H1 (cell line): ENCODE data around the gene MYL11. TPM values are rescaled to one million over a fixed set of nuclear protein-coding genes. Genes with fewer than 3 reads are reported as not detected.

Experiments used
- CTCF ChIA-PET: fragments of 300-600 bp; sonication (Branson Sonifier 250); formaldehyde crosslinking; loops from one replicate; lab custom pipeline; 2021; ENCODE audit not compliant: partially characterized antibody; lab: Charles Lee
- POLR2A ChIA-PET: fragments of 300-600 bp; sonication (Branson Sonifier 250); formaldehyde crosslinking; loops from one replicate; lab custom pipeline; 2021; ENCODE audit warnings: inconsistent platforms; ENCODE audit not compliant: partially characterized antibody; lab: Charles Lee
- DNase-seq, 2 experiments: peaks; one replicate each; pipeline versions ENCODE4 v3.0.0 to v3.0.0-alpha.2; 2010 to 2022; ENCODE audit warnings: low spot score in 2 of 2, low read depth in 1 of 2, mixed read lengths in 1 of 2
- FAIRE-seq: peaks from 2 replicates; lab custom pipeline; 2011; peaks lifted over from hg19 to GRCh38; lab: Jason Lieb, UNC
- H2AFZ ChIP-seq: 2 replicates; pipeline ENCODE4 v1.8.1; 2012; ENCODE audit warnings: low read length, inconsistent platforms
- H2AK5ac ChIP-seq: 2 replicates; pipeline ENCODE4 v1.6.1; 2013; ENCODE audit warnings: low read depth, low read length
- H2BK120ac ChIP-seq: replicated peaks from 2 replicates; pipeline ENCODE3; 2013; ENCODE audit warnings: low read depth, low read length, inconsistent platforms
- H2BK12ac ChIP-seq: 2 replicates; pipeline ENCODE4 v1.6.1; 2013; ENCODE audit warnings: low read depth, low read length
- H2BK15ac ChIP-seq: 2 replicates; pipeline ENCODE4 v1.6.1; 2013; ENCODE audit warnings: low read length
- H2BK20ac ChIP-seq: 2 replicates; pipeline ENCODE4 v1.6.1; 2013; ENCODE audit warnings: low read length
- H2BK5ac ChIP-seq: 2 replicates; pipeline ENCODE4 v1.6.1; 2013; ENCODE audit warnings: low read depth, low read length
- H3K14ac ChIP-seq: 2 replicates; pipeline ENCODE4 v1.6.1; 2013; ENCODE audit warnings: inconsistent platforms; ENCODE audit not compliant: insufficient read length
- H3K18ac ChIP-seq: 2 replicates; pipeline ENCODE4 v1.6.1; 2013; ENCODE audit warnings: low read length; ENCODE audit errors: extremely low read depth
- H3K23ac ChIP-seq: 2 replicates; pipeline ENCODE4 v1.6.1; 2013; ENCODE audit warnings: inconsistent platforms; ENCODE audit not compliant: insufficient read length
- H3K23me2 ChIP-seq: 2 replicates; pipeline ENCODE4 v1.6.1; 2013; ENCODE audit warnings: low read depth, low read length
- H3K27ac ChIP-seq: 2 replicates; pipeline ENCODE4 v1.6.1; 2011; ENCODE audit warnings: low read depth, low read length, inconsistent platforms
- H3K27me3 ChIP-seq, 4 experiments: replicated peaks in 1 of 4; 1 replicate in 1 of 4; 2 replicates in 3 of 4; pipeline versions ENCODE4 v1.6.1 to v1.8.1; 2011 to 2013; ENCODE audit warnings: low read length in 3 of 4, mild to moderate bottlenecking in 3 of 4, inconsistent platforms in 2 of 4, mixed read lengths in 2 of 4, moderate library complexity in 1 of 4; ENCODE audit not compliant: control insufficient read depth in 3 of 4, insufficient read depth in 3 of 4; ENCODE audit errors: extremely low read depth in 1 of 4
- H3K36me3 ChIP-seq, 4 experiments: 2 replicates each; pipeline versions ENCODE4 v1.6.1 to v1.8.1; 2011 to 2013; ENCODE audit warnings: mild to moderate bottlenecking in 4 of 4, low read length in 3 of 4, moderate library complexity in 2 of 4, control low read depth in 1 of 4, inconsistent platforms in 1 of 4; ENCODE audit not compliant: insufficient read depth in 4 of 4, control insufficient read depth in 2 of 4
- H3K4ac ChIP-seq: replicated peaks from 2 replicates; pipeline ENCODE3; 2013; ENCODE audit warnings: low read length, low read depth, mixed read lengths, inconsistent platforms; ENCODE audit not compliant: insufficient read length
- H3K4me1 ChIP-seq, 4 experiments: replicated peaks in 1 of 4; 1 replicate in 1 of 4; 2 replicates in 3 of 4; pipeline versions ENCODE4 v1.6.1 to v1.8.1; 2011 to 2013; ENCODE audit warnings: low read length in 3 of 4, inconsistent platforms in 2 of 4, mixed read lengths in 1 of 4; ENCODE audit not compliant: insufficient read depth in 4 of 4, control insufficient read depth in 3 of 4
- H3K4me2 ChIP-seq, 2 experiments: 2 replicates each; pipeline versions ENCODE4 v1.6.1 to v1.8.1; 2011 to 2013; ENCODE audit warnings: low read depth in 2 of 2, low read length in 2 of 2, control low read depth in 1 of 2, inconsistent platforms in 1 of 2, mild to moderate bottlenecking in 1 of 2; ENCODE audit not compliant: insufficient read depth in 1 of 2
- H3K4me3 ChIP-seq, 4 experiments: fragments of 200-600, 300-600 bp in 1 of 4; sonication (generic), shearing (Covaris generic), sonication (Bioruptor Twin) in 1 of 4; 2 replicates each; pipeline versions ENCODE4 v1.5.1 to v1.8.1; 2011 to 2016; ENCODE audit warnings: low read length in 4 of 4, low read depth in 3 of 4, control low read depth in 2 of 4, inconsistent platforms in 2 of 4, mild to moderate bottlenecking in 2 of 4, mixed read lengths in 1 of 4, moderate library complexity in 1 of 4; ENCODE audit not compliant: insufficient read depth in 2 of 4; ENCODE audit errors: extremely low read depth in 1 of 4
- H3K56ac ChIP-seq: replicated peaks from 2 replicates; pipeline ENCODE3; 2013; ENCODE audit warnings: low read depth, mild to moderate bottlenecking, mixed read lengths, low read length, inconsistent platforms; ENCODE audit not compliant: insufficient read length
- H3K79me1 ChIP-seq: 2 replicates; pipeline ENCODE4 v1.6.1; 2013; ENCODE audit warnings: low read depth, low read length, control low read depth
- H3K79me2 ChIP-seq, 2 experiments: 2 replicates each; pipeline versions ENCODE4 v1.6.1 to v1.8.1; 2012 to 2013; ENCODE audit warnings: low read length in 2 of 2, mild to moderate bottlenecking in 2 of 2, inconsistent platforms in 1 of 2; ENCODE audit not compliant: insufficient read depth in 2 of 2, control insufficient read depth in 1 of 2
- H3K9ac ChIP-seq, 4 experiments: replicated peaks in 1 of 4; 1 replicate in 1 of 4; 2 replicates in 3 of 4; pipeline versions ENCODE4 v1.6.1 to v1.8.1; 2011 to 2013; ENCODE audit warnings: low read depth in 3 of 4, low read length in 3 of 4, control low read depth in 2 of 4, mild to moderate bottlenecking in 2 of 4, moderate library complexity in 2 of 4, inconsistent platforms in 1 of 4; ENCODE audit errors: extremely low read depth in 1 of 4
- H3K9me3 ChIP-seq, 2 experiments: 2 replicates each; pipeline versions ENCODE4 v1.6.1 to v1.8.1; 2012 to 2013; ENCODE audit warnings: mild to moderate bottlenecking in 2 of 2, moderate library complexity in 2 of 2, control low read depth in 1 of 2, inconsistent platforms in 1 of 2, low read depth in 1 of 2, low read length in 1 of 2, mixed read lengths in 1 of 2; ENCODE audit not compliant: insufficient read depth in 2 of 2
- H4K20me1 ChIP-seq, 2 experiments: replicated peaks in 1 of 2; 2 replicates each; pipeline versions ENCODE3 to v1.8.1; 2011 to 2013; ENCODE audit warnings: inconsistent platforms in 2 of 2, low read length in 2 of 2, mild to moderate bottlenecking in 1 of 2; ENCODE audit not compliant: insufficient read depth in 2 of 2, control insufficient read depth in 1 of 2
- H4K5ac ChIP-seq: 2 replicates; pipeline ENCODE4 v1.6.1; 2013; ENCODE audit warnings: low read length, low read depth, mixed read lengths, inconsistent platforms; ENCODE audit not compliant: insufficient read length
- H4K8ac ChIP-seq: 2 replicates; pipeline ENCODE4 v1.8.0; 2013; ENCODE audit warnings: mild to moderate bottlenecking, moderate library complexity, low read length, inconsistent platforms; ENCODE audit not compliant: insufficient read depth; ENCODE audit errors: extremely low read depth
- H4K91ac ChIP-seq: replicated peaks from 2 replicates; pipeline ENCODE3; 2013; ENCODE audit warnings: low read length, mixed read lengths, inconsistent platforms; ENCODE audit not compliant: insufficient read length
- BRCA1 ChIP-seq: IDR thresholded peaks from 2 replicates; pipeline ENCODE4 v1.6.1; 2012; ENCODE audit warnings: low read depth, low read length, improper control_type of control experiment
- CHD1 ChIP-seq: IDR thresholded peaks from 2 replicates; pipeline ENCODE4 v1.6.1; 2012; ENCODE audit warnings: low read depth, low read length, improper control_type of control experiment
- HDAC6 ChIP-seq: IDR thresholded peaks from one replicate; pipeline ENCODE4 v1.7.1; 2012; ENCODE audit warnings: low read depth, mild to moderate bottlenecking, inconsistent platforms, low read length, moderate library complexity
- KDM1A ChIP-seq: fragments of 200-600, 300-600 bp; sonication (generic); IDR thresholded peaks from 2 replicates; pipeline ENCODE4 v1.7.1; 2016; ENCODE audit warnings: mild to moderate bottlenecking, low read length, borderline replicate concordance
- MAFK ChIP-seq: IDR thresholded peaks from 2 replicates; pipeline ENCODE4 v1.6.1; 2012; ENCODE audit warnings: low read depth, mild to moderate bottlenecking, improper control_type of control experiment, low read length
- SP1 ChIP-seq: IDR thresholded peaks from 2 replicates; pipeline ENCODE4 v1.6.1; 2011; ENCODE audit warnings: low read depth, low read length
- SUZ12 ChIP-seq: fragments of 200-600 bp; sonication (generic); IDR thresholded peaks from 2 replicates; pipeline ENCODE4 v1.6.1; 2012; ENCODE audit warnings: mild to moderate bottlenecking, inconsistent platforms, low read length, moderate library complexity, mixed read lengths
- TCF12 ChIP-seq: IDR thresholded peaks from 2 replicates; pipeline ENCODE4 v1.6.1; 2011; ENCODE audit warnings: low read depth, mild to moderate bottlenecking, low read length
- TEAD4 ChIP-seq: IDR thresholded peaks from 2 replicates; pipeline ENCODE4 v1.6.1; 2012; ENCODE audit warnings: low read depth, low read length, inconsistent platforms, mixed read lengths
- ZNF274 ChIP-seq: IDR thresholded peaks from 2 replicates; pipeline ENCODE4 v1.7.0; 2012; ENCODE audit warnings: low read length, borderline replicate concordance; ENCODE audit errors: extremely low read depth
- WGBS, 2 experiments: shearing (Covaris generic) in 1 of 2; methylation state at CpG; one replicate each; pipeline versions ENCODE4 v1.1.6 to v1.1.7; 2013 to 2015; ENCODE audit warnings: low lambda C conversion rate in 2 of 2, mixed read lengths in 2 of 2, inconsistent platforms in 1 of 2, low coverage in 1 of 2, missing lambda C conversion rate in 1 of 2; ENCODE audit not compliant: insufficient replicate concordance in 2 of 2, insufficient coverage in 1 of 2, insufficient read length in 1 of 2; ENCODE audit errors: extremely low coverage in 1 of 2, missing lambda C conversion rate in 1 of 2; 5-methylcytosine and 5-hydroxymethylcytosine counted together
- polyA plus RNA-seq, 7 experiments: library from polyadenylated mRNA; depleted of rRNA in 3 of 7; stranded (reverse) in 5 of 7; unstranded in 2 of 7; fragments of >200 nt in 5 of 7; fragments of 200-250 nt in 2 of 7; gene quantifications; 1 replicate in 5 of 7; 2 replicates in 1 of 7; 4 replicates in 1 of 7; pipeline versions ENCODE4 v1.2.1 to v1.2.3, GENCODE V29; 2011 to 2013; ENCODE audit warnings: missing spikeins in 2 of 7, mixed read lengths in 2 of 7
- total RNA-seq: library from RNA; stranded (reverse); fragmentation: NEBNext Ultra II Directional; extraction: Animal tissue kit (Norgen Biotek cat#: 25700); gene quantifications from 2 replicates; pipeline ENCODE4 v1.2.1, GENCODE V29; 2021
- TF ChIP-seq, protein P1 (sequence below), 3 experiments: IDR thresholded peaks; 1 replicate in 2 of 3; 2 replicates in 1 of 3; pipeline versions ENCODE4 v1.5.1 to v1.6.1; 2011; ENCODE audit warnings: low read length in 3 of 3, mild to moderate bottlenecking in 3 of 3, inconsistent platforms in 2 of 3, low read depth in 1 of 3, moderate library complexity in 1 of 3; ENCODE audit not compliant: insufficient read depth in 1 of 3; ENCODE audit errors: control extremely low read depth in 1 of 3

The MYL11 gene
- total and polyA plus RNA-seq, 2 of the 8 experiments (the other 6 are each of a cell fraction or from before 2014, with no cell fraction given), result 1.2 to 1.4 TPM

DNA sequence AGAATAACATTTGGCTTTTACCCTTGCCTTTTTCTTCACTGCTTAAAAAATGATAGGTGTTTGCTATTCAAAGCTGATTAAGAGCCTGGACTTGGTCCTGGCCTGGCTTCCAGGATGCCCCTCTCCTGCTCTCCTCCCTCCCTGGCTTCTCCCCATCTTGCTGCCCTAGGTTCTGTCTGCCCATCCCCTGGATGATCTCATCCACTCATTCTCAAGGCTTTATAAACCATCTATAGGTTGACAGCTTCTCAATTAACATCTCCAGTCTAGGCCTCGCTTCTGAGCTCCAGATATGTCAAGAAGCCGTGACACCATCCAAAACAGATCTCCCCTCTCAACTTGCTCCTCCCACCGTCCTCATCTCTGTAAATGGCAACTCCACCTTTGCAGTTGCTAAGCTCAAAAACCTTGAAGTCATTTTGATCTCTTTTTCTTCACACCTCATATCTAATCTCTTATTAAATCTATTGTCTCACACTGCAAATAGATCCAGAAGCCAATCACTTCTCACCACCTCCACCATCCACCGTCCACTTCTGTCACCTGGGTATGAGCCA is 41.5 kb downstream of the MYL11 start:
- H3K79me1 ChIP-seq, result peaks cover 9% of the 10 kb centered on the region; the same call in 1 of the 2 replicates
- no peak overlapping the region for H3K18ac ChIP-seq
- no peak overlapping the region for H3K4me3 ChIP-seq
- no peak overlapping the region for H2BK15ac ChIP-seq
- 91% methylated on average over 4 of the region's 4 CpGs; no CpG with 5 or more reads in 1 of the 2 experiments for WGBS, 2 experiments
- peaks cover 3 to 6% (median 5%) of the 10 kb centered on the region in 4 experiments; a peak in 6 of 7 replicates for H3K4me1 ChIP-seq
- H2BK12ac ChIP-seq, result no peak overlapping the region
- no peak overlapping the region for H4K8ac ChIP-seq
- no peak overlapping the region for H3K14ac ChIP-seq
- no peak overlapping the region for H2BK5ac ChIP-seq
- H2BK120ac ChIP-seq, result no peak overlapping the region
- no peak overlapping the region for H2BK20ac ChIP-seq
- ChIA-PET POLR2A (interaction anchor here (1.2 to 4.0 kb wide), 3 partner anchors 9 to 28 kb away, joined by 3 to 34 read pairs (median 4); partner anchors contain the start of genes ZNF48 and ZNF771), CTCF (interaction anchor here (0.6 to 3.3 kb wide), 5 partner anchors 9 to 227 kb away, joined by 3 to 13 read pairs (median 3); partner anchors contain the start of genes TBC1D10B and ZNF771)
- no peak overlapping the region for H3K56ac ChIP-seq
- no peak overlapping the region for H3K4me2 ChIP-seq
- H3K27me3 ChIP-seq, result no peaks in the 10 kb centered on the region
- H4K91ac ChIP-seq, result no peak overlapping the region
- no peak for TF ChIP-seq BRCA1
- TF ChIP-seq, protein P1, sequence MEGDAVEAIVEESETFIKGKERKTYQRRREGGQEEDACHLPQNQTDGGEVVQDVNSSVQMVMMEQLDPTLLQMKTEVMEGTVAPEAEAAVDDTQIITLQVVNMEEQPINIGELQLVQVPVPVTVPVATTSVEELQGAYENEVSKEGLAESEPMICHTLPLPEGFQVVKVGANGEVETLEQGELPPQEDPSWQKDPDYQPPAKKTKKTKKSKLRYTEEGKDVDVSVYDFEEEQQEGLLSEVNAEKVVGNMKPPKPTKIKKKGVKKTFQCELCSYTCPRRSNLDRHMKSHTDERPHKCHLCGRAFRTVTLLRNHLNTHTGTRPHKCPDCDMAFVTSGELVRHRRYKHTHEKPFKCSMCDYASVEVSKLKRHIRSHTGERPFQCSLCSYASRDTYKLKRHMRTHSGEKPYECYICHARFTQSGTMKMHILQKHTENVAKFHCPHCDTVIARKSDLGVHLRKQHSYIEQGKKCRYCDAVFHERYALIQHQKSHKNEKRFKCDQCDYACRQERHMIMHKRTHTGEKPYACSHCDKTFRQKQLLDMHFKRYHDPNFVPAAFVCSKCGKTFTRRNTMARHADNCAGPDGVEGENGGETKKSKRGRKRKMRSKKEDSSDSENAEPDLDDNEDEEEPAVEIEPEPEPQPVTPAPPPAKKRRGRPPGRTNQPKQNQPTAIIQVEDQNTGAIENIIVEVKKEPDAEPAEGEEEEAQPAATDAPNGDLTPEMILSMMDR (IDR thresholded peaks at IDR 0.05; ENCODE audit: control extremely low read depth in 1 of 3, insufficient read depth in 1 of 3, low read depth in 1 of 3, low read length in 3 of 3), result no peak
- TF ChIP-seq ZNF274, result no peak
- TF ChIP-seq MAFK, result no peak
- no peak for TF ChIP-seq HDAC6
- TF ChIP-seq SP1, result no peak
- TF ChIP-seq SUZ12, result no peak
- no peak for TF ChIP-seq CHD1
- TF ChIP-seq TCF12, result no peak
- no peak for TF ChIP-seq TEAD4
- no peak for TF ChIP-seq KDM1A
- DNase-seq, result no peak
- H3K9me3 ChIP-seq, result no peaks in the 10 kb centered on the region
- no peak overlapping the region for H3K9ac ChIP-seq
- no peaks in the 10 kb centered on the region for H3K79me2 ChIP-seq
- H2AFZ ChIP-seq, result no peak overlapping the region
- peaks cover 2 to 12% of the 10 kb centered on the region in 2 experiments for H4K20me1 ChIP-seq
- H4K5ac ChIP-seq, result no peak overlapping the region
- H3K4ac ChIP-seq, result no peak overlapping the region
- H3K27ac ChIP-seq, result no peak overlapping the region
- no peak overlapping the region for H3K23ac ChIP-seq
- no peak overlapping the region for H2AK5ac ChIP-seq
- no peak for FAIRE-seq
- peaks cover 7% of the 10 kb centered on the region; the same call in 1 of the 2 replicates for H3K23me2 ChIP-seq
- H3K36me3 ChIP-seq, result peaks cover 0 to 15% (median 4%) of the 10 kb centered on the region in 4 experiments; a peak in 7 of 8 replicates
